LoVo (cell line): ENCODE data around the gene ARHGEF10L.
"Not testable (repeated sequence)": the region's sequence is repeated elsewhere in the genome, so short reads cannot be mapped to it uniquely, and the experiment has no call there.

Experiments used
- DNase-seq: peaks from one replicate; pipeline ENCODE4 v3.0.0-alpha.2; 2016; ENCODE audit warnings: low spot score

Gene ARHGEF10L

DNA sequence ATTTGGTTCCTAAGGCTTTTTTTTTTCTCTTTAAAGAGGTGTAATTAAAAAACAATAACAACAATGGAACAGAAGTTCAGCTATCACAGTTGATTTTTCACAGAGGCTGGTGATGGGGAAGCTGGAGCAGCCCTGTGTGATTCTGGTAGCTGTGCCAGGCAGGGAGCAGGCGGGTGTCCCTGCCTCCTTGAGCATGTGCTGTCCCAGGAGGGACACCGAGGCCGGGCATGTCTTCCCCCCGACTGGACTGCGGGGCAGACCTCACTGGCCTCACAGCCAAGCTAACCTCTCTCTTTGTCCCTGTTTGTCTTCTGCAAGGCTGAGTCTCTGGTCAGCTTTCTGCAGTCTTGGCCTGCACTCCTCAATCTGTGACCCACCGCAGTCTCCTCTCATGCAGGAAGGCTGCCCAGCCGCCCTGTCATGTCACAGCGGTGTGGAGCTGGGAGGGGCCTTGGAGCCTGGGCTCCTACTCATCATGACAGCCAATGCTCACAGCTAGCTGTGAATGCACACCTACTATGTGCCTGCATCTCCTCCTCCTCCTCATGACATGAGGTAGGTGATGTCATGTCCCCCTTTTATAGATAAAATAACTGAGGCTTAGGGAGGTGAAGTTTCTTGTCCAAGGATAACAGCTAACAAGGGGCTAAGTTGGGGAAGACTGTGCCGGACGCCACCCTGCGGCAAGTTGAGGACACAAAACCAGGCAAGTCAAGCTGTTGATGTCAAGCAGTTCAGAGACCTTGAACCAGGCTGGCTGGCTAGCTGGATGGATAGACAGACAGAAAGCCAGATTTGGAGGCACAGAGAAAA is 205.4 kb downstream of the ARHGEF10L start:
- no peak for DNase-seq

DNA sequence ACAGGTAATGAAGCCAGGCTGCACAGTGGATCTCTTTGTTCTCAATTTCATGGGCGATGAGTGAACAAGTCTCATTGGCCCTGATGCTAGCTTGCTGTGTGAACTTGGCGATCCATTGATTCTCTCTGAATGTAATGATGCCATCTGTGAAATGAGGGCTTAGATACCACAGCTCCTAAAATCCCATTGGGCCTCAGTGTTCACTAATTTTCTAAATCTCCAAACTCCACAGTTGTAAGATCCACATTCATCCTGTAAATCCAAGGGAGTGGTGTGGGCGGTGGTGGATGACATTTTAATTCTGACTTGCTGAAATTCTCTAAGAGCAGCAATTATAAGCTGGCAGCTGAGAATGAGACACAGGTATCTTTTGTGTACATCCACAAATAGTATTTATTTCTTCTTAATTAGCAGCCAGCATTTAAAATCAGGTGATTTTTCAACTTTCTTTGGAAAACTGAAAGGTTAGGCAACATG is 206.0 kb downstream of the ARHGEF10L start:
- no peak for DNase-seq

DNA sequence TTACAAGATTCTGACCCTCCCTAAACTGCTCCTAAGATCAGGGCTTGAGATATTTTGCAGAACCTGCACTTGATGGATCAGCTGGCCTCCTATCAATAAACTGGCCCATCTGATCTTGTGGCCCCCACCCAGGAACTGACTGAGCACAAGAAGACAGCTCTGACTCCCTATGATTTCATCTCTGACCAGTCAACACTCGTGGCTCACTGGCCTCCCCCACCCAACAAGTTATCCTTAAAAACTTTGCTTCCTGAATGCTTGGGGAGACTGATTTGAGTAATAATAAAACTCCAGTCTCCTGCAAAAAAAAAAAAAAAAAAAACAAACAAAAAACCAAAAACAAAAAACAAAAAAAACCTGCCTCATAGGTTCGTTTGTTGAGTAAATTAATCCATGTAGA is 206.8 kb downstream of the ARHGEF10L start:
- not testable (repeated sequence) for DNase-seq

DNA sequence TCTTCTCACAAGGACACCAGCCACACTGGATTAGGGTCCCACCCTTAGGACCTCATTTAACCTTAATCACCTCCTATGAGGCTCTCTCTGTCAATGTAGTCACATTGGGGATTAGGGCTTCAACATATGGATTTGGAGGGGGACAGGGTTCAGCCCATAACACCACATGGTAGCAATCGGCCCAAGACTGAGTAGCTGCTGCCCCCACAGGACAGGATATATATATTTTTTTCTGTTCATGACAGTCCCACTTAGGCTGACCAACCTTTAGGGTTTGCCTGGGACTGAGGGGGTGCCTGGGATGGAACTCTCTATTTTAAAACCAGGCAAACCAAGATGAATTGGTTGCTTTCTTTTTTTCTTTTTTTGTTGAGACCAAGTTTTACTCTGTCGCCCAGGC is 207.4 kb downstream of the ARHGEF10L start:
- DNase-seq, result no peak
